GM21447 (cell line): Measurements from ENCODE around the gene CRB2.

ENCODE experiments used
- ATAC-seq: cut with Tn5 transposase; IDR thresholded peaks from one replicate; pipeline ENCODE4 v1.9.1; 2021; ENCODE audit not compliant: unreplicated experiment

Gene CRB2

GRCh38 chr9:123361731-123362510, 5.9 kb downstream of the CRB2 start:
- ATAC-seq, result no peak

GRCh38 chr9:123362856-123363255, 6.9 kb downstream of the CRB2 start:
- ATAC-seq, result no peak

GRCh38 chr9:123364241-123364824, 8.3 kb downstream of the CRB2 start:
- ATAC-seq, result no peak

GRCh38 chr9:123365287-123365880, 9.4 kb downstream of the CRB2 start:
- ATAC-seq, result no peak

- no peak for ATAC-seq
These were observed 10.0 kb downstream of the CRB2 start for GRCh38 chr9:123365881-123366528.

GRCh38 chr9:123368023-123368422, 12.0 kb downstream of the CRB2 start:
- no peak for ATAC-seq

- ATAC-seq, result no peak
These were observed 12.6 kb downstream of the CRB2 start for GRCh38 chr9:123368536-123369153.

- ATAC-seq, result no peak
These were observed 13.3 kb downstream of the CRB2 start for GRCh38 chr9:123369296-123369695.

- no peak for ATAC-seq
These were observed 14.1 kb downstream of the CRB2 start for GRCh38 chr9:123370108-123370507.

- no peak for ATAC-seq
These were observed 14.7 kb downstream of the CRB2 start for GRCh38 chr9:123370526-123371227.

GRCh38 chr9:123371228-123371584, 15.2 kb downstream of the CRB2 start:
- ATAC-seq, result no peak

- no peak for ATAC-seq
These were observed 16.0 kb downstream of the CRB2 start for GRCh38 chr9:123371805-123372590.

- no peak for ATAC-seq
These were observed 16.9 kb downstream of the CRB2 start for GRCh38 chr9:123372766-123373446.

GRCh38 chr9:123373447-123373923, 17.5 kb downstream of the CRB2 start:
- ATAC-seq, result no peak

- no peak for ATAC-seq
These were observed 17.9 kb downstream of the CRB2 start for GRCh38 chr9:123373946-123374345.

GRCh38 chr9:123375469-123376132, 19.6 kb downstream of the CRB2 start:
- ATAC-seq, result no peak

GRCh38 chr9:123376218-123377071, 20.4 kb downstream of the CRB2 start:
- ATAC-seq, result no peak
